Stimulated activated CD8-positive, alpha-beta memory T cell treated with anti-CD3 and anti-CD28 coated beads, Interleukin-15, amount 100 ng/mL, for 1 hour (primary cell): ENCODE data around the gene EFCAB12.

Source experiments
- DNase-seq: peaks from one replicate; pipeline ENCODE4 v3.0.0-alpha.2; 2020; ENCODE audit warnings: low read depth

EFCAB12 gene

GRCh38 chr3:129445471-129445870 is 17.0 kb upstream of the EFCAB12 start:
- no peak for DNase-seq

- no peak for DNase-seq
Observed at GRCh38 chr3:129442947-129443346, 14.5 kb upstream of the EFCAB12 start.

GRCh38 chr3:129442486-129442885 is 14.1 kb upstream of the EFCAB12 start:
- DNase-seq: no peak

- DNase-seq: no peak
Observed at GRCh38 chr3:129441782-129442181, 13.3 kb upstream of the EFCAB12 start.

DNA sequence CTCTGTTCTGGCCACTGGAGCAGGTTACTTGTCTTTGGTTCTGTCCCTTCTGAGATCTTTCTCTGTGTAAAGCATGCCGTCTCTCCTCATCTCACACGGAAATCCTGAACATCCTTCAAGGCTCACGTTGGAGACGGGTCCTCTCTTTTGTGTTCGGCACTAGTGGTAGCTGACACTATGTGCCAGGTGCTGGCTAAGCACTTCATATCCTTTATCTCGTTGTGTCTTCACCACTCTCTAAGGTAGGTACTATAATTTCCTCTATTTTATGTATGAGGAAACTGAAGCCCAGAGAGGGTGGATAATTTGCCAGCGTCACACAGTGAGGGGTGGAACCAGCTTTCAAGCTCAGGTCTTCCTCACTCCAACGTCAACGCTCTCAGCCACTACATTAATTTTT is 12.8 kb upstream of the EFCAB12 start:
- no peak for DNase-seq

GRCh38 chr3:129440618-129441190 is 12.3 kb upstream of the EFCAB12 start:
- no peak for DNase-seq

GRCh38 chr3:129439817-129440617 is 11.6 kb upstream of the EFCAB12 start, which contains the start of the genes IFT122 and MBD4:
Gene IFT122, plus strand, starts transcription at chr3:129440224. Its CDS starts 107 bp downstream, at chr3:129440331.
Gene MBD4, minus strand, starts transcription at chr3:129439948. Its CDS starts 115 bp downstream, at chr3:129439833.
- peak; percentile 97 for DNase-seq

DNA sequence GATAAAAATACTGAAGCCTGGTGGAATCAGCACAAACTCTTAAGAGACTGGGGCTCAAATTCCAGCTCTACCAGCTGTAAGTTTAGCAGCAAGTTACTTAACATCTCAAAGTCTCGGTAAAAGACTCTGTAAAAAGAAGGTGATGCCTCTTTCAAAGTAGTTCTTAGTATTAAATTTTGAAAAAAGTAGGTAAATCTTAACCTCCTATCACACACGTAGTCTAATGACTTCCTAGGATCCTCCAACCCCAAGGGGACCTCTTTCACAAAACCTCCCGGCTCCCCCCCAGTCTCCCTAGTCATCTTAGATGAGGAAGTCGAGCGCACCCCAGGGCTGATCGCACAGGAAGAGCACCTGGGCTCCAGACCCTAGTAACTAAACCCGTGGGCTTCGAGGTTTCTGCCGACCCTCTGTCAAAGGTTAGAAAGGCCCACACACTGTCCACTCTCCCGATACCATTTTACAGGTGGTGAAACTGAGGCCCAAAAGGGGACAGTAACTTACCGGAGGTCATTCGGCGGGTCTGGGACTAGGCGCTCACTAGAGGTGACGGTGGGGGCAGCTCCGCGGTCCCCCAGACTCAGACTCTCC is 10.9 kb upstream of the EFCAB12 start:
- DNase-seq: no peak

GRCh38 chr3:129435367-129435766 is 6.9 kb upstream of the EFCAB12 start:
- no peak for DNase-seq

- no peak for DNase-seq
Observed at GRCh38 chr3:129434140-129434539, 5.7 kb upstream of the EFCAB12 start.

DNA sequence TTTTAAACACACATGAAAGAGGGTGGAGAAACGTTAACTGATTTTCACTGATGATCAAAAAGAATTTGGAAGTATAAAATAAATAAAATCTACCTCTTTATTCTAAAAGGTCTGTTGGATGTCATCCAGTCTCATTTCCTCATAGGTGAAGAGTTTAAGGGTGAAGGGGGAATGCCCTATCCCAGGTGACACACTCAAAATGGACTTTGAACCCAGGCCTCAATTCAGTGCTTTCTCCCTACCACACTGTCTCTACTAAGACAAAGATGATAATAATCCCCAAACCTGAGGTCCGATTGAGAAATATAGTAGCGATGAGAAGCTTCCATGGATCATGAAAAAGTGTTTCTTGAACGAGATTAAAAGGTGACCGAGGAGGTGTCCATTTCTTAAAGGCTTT is 5.1 kb upstream of the EFCAB12 start:
- DNase-seq: no peak

GRCh38 chr3:129432671-129433070 is 4.2 kb upstream of the EFCAB12 start:
- DNase-seq: no peak

- no peak for DNase-seq
Observed at GRCh38 chr3:129432036-129432435, 3.6 kb upstream of the EFCAB12 start.

DNA sequence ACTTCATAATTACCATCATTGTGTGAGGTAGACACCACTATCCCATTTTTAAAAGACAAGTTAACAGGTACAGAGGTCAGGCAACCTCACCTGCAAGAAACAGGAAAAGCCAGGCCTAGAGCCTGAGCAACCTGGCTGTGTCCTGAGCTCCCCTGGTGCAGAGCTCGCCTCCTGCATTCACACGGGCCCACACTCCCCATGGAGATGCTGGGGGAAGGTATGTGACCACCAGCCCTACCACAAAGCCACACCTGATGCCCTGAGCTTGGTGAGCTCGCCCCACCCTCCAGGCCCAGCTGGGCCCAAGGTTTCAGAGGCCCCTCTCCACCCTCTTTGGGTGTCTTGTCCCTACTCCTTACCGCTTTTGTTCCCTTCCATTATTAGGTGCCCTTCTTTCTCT is 1.2 kb upstream of the EFCAB12 start:
- no peak for DNase-seq

- no peak for DNase-seq
Observed at GRCh38 chr3:129429080-129429451, 630 bp upstream of the EFCAB12 start.

DNA sequence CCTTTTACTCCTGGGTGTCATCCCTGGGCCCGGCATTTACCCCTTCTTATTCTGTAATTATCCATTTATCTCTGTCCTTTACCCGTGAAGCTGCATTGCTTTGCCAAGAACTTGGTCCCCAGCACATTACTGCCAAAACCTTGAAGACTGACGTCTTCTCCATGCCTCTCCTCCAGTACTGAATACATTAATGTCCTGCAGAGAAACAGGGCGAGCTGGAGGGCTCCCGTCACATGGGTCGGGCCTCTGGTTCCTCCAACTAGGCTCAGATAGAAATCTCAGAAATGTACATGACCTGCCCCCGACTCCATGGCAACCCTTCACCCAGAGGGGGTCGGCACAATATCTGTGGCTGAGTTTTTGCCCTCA is 445 bp downstream of the EFCAB12 start:
- DNase-seq: no peak

- DNase-seq: no peak
Observed at GRCh38 chr3:129425619-129426018, 2.8 kb downstream of the EFCAB12 start.

- DNase-seq: no peak
Observed at GRCh38 chr3:129425213-129425612, 3.2 kb downstream of the EFCAB12 start.

DNA sequence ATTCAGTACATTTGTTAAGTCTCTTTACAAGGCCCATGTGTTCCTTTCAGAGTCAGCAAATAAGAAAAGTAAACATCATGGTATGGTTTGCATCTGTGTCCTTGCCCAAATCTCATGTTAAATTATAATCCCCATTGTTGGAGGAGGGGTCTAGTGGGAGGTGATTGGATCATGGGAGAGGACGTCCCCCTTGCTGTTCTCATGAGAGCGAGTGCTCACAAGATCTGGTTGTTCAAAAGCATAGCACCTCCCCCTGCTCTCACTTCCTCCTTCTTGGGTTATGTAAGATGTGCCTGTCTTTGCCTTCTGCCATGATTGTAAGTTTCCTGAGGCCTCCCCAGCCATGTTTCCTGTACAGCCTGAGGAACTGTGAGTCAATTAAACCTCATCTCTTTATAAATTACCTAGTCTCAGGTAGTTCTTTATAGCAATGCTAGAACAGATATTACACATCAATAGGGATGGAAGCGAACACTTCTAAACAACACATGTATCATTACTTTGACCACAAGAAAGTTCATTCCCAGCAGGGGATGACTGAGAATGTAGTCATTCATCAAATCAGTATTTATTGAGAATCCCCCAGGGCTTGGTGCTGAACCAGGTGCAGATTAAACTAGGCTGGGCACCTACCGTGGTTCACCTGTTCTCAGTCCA is 4.1 kb downstream of the EFCAB12 start:
- no peak for DNase-seq

GRCh38 chr3:129422897-129423296 is 5.5 kb downstream of the EFCAB12 start:
- DNase-seq: no peak

DNA sequence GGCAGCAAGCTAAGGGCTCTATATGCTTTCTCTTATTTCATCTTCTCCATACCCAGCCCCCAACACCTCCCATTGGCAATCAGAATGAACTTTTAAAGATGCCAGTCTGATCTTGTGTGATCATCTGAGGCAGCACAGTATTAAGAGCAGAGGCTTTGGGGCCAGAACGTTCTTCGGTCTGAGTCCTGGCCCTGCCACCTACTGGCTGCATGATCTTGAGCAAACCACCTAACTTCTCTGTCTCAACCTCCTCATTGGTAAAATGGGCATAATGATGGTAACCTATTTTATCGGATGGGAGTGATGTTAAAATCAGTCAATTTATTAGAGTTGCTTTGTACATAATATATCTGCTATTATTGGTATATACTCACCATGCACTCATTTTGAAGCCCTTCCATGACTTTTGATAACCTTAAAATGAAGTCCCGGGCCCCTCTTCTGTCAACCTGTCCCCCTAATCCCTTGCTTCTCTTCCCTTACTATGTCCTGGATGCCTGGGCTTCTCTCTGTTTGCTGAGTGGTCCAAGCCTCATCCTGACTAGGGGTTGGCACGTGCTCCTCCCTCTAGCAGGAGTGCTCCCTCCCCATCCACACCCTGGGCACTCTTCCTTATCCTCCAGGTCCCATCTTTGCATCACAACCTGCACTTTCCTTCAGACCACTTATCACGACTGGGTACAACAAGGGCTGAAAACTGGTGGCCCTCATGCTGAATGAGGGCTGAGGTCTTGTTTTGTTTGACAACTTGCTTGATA is 6.3 kb downstream of the EFCAB12 start:
- no peak for DNase-seq

- DNase-seq: no peak
Observed at GRCh38 chr3:129421236-129421883, 7.1 kb downstream of the EFCAB12 start.
